Measurements from ENCODE around the gene CSKMT.

GRCh38 chr11:62707277-62707861, 42.3 kb downstream of the CSKMT start, which contains the start of the genes BSCL2 and GNG3:
- TF ChIP-seq POLR2A (IDR thresholded peaks at IDR 0.05) (no peak), CTCF (IDR thresholded peaks at IDR 0.05) (no peak), POLR2AphosphoS5 (IDR thresholded peaks at IDR 0.05) (no peak)
